ENCODE measurements around the gene KRTAP4-7.
"Not testable (repeated sequence)": the region's sequence is repeated elsewhere in the genome, so short reads cannot be mapped to it uniquely, and the experiment has no call there.

Gene KRTAP4-7

DNA sequence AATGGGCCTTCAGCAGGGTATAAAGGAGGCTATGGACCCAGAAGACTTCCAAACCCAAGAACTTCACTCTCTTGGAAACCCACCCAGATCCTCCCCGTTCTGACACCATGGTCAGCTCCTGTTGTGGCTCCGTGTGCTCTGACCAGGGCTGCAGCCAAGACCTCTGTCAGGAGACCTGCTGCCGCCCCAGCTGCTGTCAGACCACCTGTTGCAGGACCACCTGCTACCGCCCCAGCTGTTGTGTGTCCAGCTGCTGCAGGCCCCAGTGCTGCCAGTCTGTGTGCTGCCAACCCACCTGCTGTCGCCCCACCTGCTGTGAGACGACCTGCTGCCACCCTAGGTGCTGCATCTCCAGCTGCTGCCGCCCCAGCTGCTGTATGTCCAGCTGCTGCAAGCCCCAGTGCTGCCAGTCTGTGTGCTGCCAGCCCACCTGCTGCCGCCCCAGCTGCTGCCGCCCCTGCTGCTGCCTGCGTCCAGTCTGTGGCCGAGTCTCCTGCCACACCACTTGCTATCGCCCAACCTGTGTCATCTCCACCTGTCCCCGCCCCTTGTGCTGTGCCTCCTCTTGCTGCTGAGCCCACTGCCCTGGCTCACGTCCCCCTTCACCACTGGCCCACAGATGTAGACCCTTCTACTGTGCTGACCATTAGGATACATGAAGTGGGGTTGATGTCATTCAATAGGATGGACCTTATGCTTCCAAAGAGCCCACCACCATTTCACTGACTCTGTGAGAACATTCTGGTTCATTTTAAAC lies at the start of gene KRTAP4-7:
Gene KRTAP4-7 (plus strand): TSS at position 51 of the 757 bp plus-strand sequence. CDS start 57 bp downstream, at position 108.
- not testable (repeated sequence) for DNase-seq

DNA sequence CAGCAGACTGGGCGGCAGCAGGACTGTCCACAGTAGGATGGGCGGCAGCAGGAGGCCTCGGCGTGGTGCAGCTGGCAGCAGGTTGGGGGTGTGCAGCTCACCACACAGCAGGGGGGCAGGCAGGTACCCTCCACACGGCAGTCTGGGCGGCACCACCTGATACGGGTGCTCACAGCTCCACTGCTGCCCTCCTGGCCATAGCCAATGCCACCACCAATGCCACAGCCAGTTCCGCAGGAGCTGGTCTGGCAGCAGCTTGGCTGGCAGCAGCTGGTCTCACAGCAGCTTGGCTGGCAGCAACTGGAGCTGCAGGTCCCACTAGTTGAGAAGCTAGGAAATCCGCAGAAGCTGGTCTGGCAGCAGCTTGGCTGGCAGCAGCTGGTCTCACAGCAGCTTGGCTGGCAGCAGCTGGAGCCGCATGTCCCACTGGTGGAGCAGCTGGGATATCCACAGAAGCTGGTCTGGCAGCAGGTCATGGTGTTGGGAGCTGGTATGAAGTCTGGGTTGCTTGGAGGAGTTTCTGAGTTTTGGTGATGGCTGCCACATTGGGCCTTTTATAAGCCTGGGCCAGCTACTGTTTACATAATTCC lies 49.5 kb upstream of the KRTAP4-7 start, which contains the start of gene KRTAP1-3:
Gene KRTAP1-3 (minus strand): TSS at position 529 of the 590 bp plus-strand sequence. CDS start 53 bp downstream, at position 476.
- DNase-seq: not testable (repeated sequence)

DNA sequence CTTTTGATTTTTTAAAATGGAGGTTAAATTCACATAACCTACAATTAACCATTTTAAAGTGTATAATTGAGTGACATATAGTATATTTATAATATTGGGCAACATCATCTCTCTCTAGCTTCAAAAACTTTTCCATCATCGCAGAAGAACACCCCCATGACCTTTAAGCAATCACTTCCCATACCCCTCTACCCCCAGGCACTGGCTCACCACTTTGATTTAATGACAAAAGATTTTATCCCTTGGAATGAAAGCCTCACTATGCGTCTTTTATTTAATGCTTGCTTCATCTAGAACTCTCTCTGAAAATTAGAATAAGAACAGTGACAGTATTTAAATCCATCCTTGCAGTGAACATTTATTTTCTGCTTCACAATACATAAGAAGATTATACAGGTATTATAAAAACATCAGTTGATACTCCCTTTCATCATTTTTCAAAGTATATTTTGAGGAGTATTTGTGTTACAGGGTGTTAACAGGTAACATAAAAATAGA lies 46.0 kb upstream of the KRTAP4-7 start:
- DNase-seq: no peak

DNA sequence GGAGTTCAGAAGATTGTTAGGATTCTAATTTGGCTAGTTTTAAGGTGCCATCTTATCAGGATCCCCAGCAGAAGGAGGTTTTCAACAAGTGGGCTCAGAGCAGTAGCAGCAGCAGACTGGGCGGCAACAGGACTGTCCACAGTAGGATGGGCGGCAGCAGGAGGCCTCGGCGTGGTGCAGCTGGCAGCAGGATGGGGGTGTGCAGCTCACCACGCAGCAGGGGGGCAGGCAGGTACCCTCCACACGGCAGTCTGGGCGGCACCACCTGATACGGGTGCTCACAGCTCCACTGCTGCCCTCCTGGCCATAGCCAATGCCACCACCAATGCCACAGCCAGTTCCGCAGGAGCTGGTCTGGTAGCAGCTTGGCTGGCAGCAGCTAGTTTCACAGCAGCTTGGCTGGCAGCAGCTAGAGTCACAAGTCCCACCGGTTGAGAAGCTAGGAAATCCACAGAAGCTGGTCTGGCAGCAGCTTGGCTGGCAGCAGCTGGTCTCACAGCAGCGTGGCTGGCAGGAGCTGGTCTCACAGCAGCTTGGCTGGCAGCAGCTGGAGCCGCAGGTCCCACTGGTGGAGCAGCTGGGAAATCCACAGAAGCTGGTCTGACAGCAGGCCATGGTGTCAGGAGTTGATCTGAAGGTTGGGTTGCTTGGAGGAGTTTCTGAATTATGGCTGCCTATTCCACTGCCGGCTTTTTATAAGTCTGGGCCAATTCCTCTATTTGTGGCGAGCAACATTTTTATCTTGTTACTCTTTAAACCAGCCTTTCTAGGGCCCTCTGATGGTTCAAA lies 43.0 kb upstream of the KRTAP4-7 start, which contains the start of gene KRTAP1-1:
Gene KRTAP1-1 (minus strand): TSS at position 668 of the 789 bp plus-strand sequence. CDS start 53 bp downstream, at position 615.
- DNase-seq: not testable (repeated sequence)

GRCh38 chr17:41042953-41043352 lies 41.0 kb upstream of the KRTAP4-7 start:
- no peak for DNase-seq

DNA sequence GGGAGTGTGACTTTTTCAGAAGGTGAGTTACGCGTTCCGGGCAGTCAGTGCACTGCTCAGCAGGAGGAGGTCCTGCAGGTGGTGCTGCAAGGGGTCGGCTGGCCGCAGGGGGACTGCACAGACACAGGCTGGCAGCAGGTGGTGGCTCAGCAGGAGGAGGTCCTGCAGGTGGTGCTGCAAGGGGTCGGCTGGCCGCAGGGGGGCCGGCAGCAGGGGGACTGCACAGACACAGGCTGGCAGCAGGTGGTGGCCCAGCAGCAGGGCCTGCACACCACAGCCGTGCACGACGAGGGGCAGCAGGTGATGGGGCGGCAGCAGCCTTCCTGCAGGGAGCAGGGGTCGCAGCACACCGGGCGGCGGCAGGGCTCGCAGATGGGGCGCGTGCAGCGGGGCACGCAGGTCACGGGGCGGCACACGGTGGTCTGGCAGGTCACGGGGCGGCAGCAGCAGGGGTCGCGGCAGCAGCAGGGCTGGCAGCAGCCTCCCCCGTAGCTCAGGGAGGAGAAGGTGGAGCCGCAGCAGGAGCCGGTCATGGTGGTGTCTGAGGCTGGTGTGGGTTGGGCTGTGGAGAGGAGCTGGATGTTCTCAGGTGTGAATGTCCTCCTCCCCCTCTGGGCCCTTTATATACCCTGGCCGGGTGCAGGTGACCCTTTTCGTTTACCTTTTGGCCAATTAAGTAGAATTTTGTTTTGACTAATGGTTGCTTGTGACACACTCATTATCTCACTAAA lies 37.0 kb upstream of the KRTAP4-7 start, which contains the start of gene KRTAP2-1:
Gene KRTAP2-1 (minus strand): TSS at position 582 of the 731 bp plus-strand sequence. CDS start 49 bp downstream, at position 533.
- DNase-seq: not testable (repeated sequence)

GRCh38 chr17:41048441-41048840 lies 35.5 kb upstream of the KRTAP4-7 start:
- no peak for DNase-seq

DNA sequence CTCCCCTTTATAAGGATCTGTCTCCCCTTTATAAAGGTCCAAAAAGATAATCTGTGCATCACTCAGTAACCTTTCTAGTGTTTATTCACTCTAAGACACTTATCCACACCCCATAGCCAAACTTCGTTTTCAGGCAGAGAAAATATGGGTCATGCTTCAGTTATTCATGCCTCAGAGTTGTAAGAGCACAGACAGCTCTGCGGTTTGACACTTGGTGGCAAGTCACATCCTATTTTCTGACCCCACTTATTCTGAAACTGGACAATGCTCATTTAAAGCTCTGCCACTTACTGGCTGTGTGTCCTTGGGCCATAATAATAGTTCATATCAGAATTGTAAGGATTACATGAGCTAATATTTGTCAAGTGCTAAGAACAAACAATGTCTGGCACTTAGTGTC lies 34.8 kb upstream of the KRTAP4-7 start:
- no peak for DNase-seq

DNA sequence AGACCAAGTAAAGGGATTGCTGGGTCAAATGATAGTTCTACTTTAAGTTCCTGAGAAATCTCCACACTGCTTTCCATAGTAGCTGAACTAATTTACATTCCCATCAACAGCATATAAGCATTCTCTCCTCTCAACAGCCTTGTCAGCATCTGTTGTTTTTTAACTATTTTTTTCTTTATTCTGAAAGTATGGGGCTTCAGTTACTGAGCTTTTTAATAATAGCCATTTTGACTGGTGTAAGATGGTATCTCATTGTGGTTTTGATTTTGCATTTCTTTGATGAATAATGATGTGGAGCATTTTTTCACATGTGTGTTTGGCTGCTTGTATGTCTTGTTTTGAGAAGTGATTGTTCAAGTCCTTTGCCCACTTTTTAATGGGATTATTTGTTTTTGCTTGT lies 31.4 kb upstream of the KRTAP4-7 start:
- DNase-seq: no peak

DNA sequence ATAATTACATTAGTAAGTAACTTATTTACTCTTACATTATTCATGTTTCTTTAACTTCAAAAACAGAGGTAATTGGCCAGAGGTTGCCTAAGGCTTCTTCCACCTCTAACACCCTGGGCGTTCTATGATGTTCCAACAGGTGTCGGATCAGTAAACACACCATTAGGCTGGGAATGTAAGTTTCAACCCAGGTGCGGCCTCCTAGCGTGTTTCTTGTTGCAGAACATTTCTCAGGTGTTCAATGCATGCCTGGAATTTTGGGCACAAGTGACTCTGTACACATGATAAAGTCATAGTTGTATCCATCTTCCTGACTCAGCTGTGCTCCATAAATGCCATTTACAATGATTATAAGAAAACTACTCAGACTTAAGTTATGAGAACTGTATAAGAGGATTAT lies 29.9 kb upstream of the KRTAP4-7 start:
- DNase-seq: no peak

DNA sequence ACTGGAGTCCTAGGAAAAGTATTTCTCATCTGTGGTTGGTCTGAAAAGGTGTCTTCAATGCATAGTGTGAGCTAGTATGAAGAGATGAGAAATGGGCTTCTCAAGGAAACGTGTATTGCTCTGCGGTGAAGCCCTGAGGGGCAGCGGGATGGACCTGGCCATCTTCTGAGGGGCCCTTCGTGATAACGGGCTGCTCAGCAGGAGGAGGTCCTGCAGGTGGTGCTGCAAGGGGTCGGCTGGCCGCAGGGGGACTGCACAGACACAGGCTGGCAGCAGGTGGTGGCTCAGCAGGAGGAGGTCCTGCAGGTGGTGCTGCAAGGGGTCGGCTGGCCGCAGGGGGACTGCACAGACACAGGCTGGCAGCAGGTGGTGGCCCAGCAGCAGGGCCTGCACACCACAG lies 29.4 kb upstream of the KRTAP4-7 start:
- DNase-seq: not testable (repeated sequence)

DNA sequence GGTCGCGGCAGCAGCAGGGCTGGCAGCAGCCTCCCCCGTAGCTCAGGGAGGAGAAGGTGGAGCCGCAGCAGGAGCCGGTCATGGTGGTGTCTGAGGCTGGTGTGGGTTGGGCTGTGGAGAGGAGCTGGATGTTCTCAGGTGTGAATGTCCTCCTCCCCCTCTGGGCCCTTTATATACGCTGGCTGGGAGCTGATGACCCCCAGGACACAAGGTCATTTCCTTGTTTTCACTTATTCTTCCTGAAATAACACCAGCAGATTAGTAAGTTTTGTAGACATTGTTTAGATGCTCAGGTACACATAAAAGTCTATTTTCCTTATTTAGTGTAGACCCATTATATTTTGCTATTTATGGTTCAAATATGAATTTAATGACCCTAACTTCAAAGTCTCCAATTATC lies 28.8 kb upstream of the KRTAP4-7 start, which contains the start of gene KRTAP2-2:
Gene KRTAP2-2 (minus strand): TSS at position 101 of the 400 bp plus-strand sequence. CDS start 19 bp downstream, at position 82.
- not testable (repeated sequence) for DNase-seq

DNA sequence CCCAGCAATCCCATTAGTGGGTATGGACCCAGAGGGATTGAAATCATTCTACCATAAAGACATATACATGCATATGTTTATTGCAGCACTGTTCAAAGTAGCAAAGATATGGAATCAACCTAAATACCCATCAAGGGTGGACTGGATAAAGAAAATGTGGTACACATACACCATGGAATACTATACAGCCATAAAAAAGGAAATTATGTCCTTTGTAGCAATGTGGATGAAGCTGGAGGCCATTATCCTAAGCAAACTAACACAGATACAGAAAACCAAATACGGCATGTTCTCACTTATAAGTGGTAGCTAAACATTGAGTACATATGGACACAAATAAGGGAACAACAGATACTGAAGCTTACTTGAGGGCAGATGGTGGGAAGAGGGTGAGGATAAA lies 26.4 kb upstream of the KRTAP4-7 start:
- no peak for DNase-seq

DNA sequence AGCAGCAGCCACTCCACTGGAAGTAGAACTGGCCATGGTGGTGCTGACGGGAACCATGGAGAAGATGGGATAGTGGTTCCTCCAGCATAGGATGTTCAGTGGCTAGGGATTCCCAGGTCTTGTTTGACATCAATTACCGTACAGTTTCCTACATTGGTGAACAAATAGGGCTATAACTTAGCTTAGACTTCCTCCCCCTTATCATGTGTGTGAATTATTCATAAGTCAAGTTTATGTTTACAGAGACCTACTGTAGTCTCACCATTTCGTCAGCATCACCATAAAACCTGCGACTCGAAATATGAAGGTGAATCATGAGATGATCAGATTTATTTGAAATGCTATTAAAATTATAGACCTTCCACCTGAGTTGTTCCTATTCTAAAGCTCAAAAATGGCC lies 25.2 kb upstream of the KRTAP4-7 start:
- no peak for DNase-seq

DNA sequence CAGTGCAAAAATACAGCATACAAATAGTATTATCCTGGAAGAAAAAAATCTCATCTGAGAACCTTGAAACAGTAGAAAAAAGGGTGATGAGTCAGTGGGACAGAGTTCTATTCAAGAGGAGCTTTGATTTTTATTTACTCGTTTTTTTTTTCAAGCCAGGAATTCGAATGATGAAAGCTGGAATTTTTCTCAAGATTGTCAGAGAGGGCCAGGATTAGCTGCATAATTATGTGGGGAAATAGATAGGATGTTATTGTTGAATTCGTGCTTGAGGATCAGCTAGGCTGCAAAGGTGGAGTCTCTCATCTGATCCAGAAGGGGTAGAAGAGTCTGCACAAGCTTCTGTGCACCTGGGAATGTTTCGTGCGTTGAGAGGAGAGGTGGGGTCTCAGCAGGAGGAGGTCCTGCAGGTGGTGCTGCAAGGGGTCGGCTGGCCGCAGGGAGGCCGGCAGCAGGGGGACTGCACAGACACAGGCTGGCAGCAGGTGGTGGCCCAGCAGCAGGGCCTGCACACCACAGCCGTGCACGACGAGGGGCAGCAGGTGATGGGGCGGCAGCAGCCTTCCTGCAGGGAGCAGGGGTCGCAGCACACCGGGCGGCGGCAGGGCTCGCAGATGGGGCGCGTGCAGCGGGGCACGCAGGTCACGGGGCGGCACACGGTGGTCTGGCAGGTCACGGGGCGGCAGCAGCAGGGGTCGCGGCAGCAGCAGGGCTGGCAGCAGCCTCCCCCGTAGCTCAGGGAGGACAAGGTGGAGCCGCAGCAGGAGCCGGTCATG lies 24.5 kb upstream of the KRTAP4-7 start:
- DNase-seq: not testable (repeated sequence)

DNA sequence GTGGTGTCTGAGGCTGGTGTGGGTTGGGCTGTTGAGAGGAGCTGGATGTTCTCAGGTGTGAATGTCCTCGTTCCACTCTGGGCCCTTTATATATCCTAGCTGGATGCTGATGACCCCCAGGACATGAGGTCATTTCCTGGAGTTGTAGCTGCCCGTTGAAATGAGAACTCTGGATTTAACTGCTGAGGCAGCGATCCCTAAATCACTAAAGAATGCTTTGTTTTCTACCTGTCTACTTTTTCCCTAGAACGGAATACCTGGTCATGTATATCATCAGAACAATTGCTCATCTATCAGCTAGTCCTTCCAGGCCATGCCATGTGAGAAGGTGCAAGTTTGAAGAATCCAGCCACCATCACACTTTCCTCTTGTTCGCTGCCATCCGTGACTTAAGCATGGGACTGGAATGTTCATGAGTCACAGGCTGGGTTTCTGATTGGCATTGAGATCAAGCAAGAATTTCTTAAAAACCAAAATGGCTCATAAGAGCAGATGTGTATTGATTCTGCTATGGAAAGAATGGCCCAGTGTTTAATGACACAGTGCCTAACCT lies 23.8 kb upstream of the KRTAP4-7 start, which contains the start of gene KRTAP2-3:
Gene KRTAP2-3 (minus strand): TSS at position 63 of the 553 bp plus-strand sequence. CDS start 64 bp downstream, outside the sequence.
- DNase-seq: no peak

GRCh38 chr17:41061964-41062363 lies 22.0 kb upstream of the KRTAP4-7 start:
- DNase-seq: no peak

- no peak for DNase-seq
Measured at GRCh38 chr17:41063449-41063848, 20.5 kb upstream of the KRTAP4-7 start.

GRCh38 chr17:41064301-41064700 lies 19.6 kb upstream of the KRTAP4-7 start:
- DNase-seq: no peak

DNA sequence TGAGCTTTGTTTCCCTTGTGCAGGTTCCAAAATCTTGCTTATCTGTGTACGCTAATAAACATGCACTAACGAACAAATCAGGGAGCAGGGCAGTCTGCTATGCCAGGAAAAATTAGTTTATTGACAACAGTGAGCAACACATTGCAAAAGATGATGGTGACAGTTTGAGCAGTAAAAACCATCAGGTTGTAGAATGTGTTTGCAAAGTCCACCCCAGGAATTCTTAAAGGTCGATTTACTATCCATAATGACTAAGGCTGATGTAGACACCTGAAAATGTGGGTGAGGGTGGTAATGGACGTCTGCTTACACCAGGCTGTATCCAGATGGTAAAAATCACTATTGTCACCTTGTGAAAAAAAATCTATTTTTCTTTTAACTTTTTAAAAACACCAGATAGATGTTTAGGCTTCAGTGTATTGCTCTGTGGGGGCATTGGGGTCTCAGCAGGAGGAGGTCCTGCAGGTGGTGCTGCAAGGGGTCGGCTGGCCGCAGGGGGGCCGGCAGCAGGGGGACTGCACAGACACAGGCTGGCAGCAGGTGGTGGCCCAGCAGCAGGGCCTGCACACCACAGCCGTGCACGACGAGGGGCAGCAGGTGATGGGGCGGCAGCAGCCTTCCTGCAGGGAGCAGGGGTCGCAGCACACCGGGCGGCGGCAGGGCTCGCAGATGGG lies 18.8 kb upstream of the KRTAP4-7 start:
- not testable (repeated sequence) for DNase-seq

All from activated CD4-positive, alpha-beta T cell treated with anti-CD3 and anti-CD28 coated beads, Interleukin-2, amount 50 U/mL, for 1 hour (primary cell).